ENCODE measurements around the gene RNF115.
"Not testable (repeated sequence)": the region's sequence is repeated elsewhere in the genome, so short reads cannot be mapped to it uniquely, and the experiment has no call there.

Gene RNF115

GRCh38 chr1:145730467-145730866, 93.4 kb downstream of the RNF115 start:
- DNase-seq (ENCODE audit: low read depth) = no peak

DNA sequence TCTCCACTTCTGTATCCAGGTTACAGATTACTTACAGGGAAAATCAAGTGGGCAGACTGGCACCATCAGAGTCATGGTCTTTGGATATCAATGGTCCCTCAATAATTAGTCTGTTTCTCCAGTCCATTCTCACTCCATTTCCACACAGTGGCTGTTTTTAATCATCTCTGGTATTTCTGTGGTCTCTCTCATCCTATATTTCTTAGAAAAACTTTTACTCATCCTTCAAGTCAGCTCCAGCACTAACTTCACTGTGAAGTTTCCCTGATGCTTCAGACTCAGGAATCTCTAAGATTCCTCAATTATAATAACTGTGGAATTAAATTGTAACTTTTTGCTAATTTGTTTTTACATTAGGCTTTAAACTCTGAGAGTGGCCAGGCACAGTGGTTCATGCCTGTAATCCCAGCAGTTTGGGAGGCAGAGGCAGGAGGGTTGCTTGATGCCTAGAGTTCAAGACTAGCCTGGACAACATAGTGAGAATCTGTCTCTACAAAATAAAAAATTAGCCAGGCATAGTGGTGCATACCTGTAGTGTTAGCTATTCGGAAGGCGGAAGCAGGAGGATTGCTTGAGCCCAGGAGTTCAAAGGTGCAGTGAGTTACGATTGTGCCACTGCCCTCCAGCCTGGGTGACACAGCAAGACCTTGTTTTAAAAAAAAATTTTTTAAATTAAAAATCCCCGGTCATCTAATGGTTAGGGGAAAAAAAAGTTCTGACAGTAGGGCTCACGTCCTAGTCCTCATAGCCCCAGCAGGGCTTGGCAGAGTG, 94.0 kb downstream of the RNF115 start:
- no peak for DNase-seq (ENCODE audit: low read depth)

DNA sequence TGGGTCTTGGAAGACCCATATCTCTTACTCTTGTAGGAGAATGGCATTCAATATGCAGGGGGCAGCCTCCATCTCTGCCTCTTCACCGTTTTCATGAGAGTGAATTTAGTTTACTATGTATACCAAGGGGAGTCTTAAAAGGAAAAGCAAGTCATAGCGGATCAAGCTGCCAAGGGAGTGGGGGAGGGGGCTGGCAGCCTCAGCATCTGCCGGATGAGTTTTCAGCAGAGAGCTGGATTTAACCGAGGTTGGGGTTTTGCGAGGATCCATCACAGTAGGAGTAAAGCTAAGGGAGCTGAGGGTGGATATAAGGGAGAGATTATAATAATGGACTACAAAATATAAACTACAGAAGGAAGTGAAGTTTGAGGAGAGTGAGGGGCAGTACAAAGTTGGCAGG, 94.7 kb downstream of the RNF115 start:
- DNase-seq (ENCODE audit: low read depth) = no peak

GRCh38 chr1:145726193-145726592, 97.7 kb downstream of the RNF115 start:
- DNase-seq (ENCODE audit: low read depth) = not testable (repeated sequence)

DNA sequence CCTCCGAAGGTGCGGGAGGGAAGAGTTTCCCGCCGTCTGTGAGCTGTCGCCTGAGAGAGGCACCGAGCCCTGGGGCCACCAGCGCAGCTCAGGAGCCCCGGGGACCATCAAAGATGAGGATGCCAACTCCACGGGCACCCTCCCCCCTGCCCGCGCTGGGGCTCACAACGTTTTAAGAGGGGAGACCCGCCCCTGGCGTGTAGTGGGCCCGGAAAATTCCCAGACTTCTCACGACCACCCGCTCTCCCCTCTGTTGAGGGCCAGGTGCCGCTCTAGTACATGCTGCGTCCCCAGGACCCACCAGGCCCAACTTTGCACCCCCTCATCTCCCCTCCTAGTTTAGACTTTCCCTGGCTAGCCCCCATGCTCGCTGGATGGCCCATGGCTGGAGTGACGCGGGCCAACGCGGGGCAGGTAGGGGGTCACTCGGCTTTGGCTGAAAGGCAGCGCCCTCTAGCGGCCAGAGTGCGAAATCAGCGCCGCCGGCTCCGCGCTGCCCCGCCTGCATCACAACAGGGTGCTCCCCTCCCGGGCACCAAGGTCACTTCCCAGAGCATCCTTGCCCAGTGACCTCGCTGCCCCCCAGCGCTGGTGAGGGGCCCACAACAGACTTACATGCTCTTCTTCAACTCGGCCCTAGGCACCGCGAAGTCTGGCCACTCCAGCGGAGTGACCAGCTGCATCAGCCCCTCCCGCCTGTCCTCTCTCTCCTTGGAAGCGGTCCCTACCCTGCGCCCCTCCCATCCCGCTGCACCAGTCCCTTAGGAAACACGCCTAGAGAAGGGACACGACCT, 102.8 kb downstream of the RNF115 start:
- peak; percentile 57 for DNase-seq (ENCODE audit: low read depth)

- no peak for DNase-seq (ENCODE audit: low read depth)
Observed at GRCh38 chr1:145720556-145720877, 103.4 kb downstream of the RNF115 start.

DNA sequence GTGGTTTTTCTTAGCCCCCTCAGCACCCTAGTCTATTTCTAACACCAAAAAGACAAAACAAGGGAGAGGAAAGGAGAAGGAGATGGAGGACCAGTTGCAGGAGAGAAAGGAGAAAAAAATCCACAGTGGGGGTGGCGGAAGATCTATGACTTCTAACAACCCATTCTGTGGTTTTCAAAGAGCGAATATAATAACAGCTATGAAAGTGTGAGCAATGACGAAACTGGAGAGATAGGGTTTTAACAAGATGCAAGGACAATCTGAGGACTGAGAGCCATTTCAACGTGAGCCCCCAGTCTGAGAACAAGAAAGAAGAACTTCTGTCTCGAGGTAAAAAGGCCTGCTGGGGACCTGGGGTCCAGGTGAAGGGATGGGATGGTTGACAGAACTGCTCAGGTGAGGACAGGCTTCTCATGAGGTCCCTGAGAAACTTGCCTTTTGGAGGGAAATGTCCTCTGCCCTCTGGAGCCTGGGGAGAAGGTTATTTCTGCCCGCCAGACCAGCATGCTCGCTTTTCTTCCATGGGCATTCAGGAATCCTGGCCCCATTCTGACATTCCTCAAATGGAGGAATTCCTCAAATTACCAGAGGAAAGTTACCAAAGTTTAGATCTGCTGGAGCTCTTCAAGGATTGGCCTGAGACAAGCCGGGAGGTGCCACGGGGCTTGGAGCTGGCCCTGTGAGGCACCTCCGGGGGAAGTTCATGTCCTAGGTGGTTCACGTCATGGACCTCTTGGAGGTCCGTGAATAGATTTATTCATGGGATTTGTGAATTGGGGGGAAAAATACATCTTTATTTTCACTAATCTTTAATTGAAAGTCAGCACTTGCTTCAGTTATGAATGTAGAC, 104.4 kb downstream of the RNF115 start, which contains the start of gene CD160:
TSS of gene CD160 (plus strand) at position 270 of the 850 bp plus-strand sequence. CDS start 8,829 bp downstream, outside the sequence.
- DNase-seq (ENCODE audit: low read depth) = no peak

DNA sequence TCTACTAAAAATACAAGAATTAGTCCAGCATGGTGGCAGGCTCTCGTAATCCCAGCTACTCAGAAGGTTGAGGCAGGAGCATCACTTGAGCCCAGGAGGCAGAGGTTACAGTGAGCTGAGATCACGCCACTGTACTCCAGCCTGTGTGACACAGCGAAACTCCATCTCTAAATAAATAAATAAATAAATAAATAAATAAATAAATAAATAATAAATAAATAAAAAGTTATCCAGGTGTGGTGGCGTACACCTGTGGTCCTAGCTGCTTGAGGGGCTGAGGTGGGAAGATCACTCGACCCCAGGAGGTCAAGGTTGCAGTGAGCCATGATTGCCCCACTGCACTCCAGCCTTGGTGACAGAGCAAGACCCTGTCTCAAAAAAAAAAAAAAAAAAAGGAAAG, 105.4 kb downstream of the RNF115 start:
- not testable (repeated sequence) for DNase-seq (ENCODE audit: low read depth)

DNA sequence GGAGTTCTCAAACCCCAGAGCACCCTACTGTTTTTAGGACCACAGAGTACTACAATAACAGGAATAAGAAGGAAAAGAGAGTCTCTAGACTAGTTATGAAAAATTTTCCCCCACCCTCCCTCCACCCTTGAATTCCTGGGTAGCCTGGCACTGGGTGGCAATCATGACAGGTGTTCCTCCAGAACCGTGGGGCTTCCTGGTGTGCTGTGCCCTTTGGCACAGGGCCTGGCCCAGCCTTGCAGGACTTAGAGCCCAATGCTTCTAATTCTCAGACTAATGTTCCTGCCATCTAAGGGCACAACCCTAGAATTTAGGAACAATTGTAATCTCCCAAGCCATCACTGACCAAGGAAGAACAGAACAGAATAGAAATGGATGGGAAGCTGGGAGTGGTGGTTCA, 106.1 kb downstream of the RNF115 start:
- no peak for DNase-seq (ENCODE audit: low read depth)

GRCh38 chr1:145716641-145717345, 107.1 kb downstream of the RNF115 start:
- no peak for DNase-seq (ENCODE audit: low read depth)

GRCh38 chr1:145714524-145715111, 109.3 kb downstream of the RNF115 start:
- no peak for DNase-seq (ENCODE audit: low read depth)

DNA sequence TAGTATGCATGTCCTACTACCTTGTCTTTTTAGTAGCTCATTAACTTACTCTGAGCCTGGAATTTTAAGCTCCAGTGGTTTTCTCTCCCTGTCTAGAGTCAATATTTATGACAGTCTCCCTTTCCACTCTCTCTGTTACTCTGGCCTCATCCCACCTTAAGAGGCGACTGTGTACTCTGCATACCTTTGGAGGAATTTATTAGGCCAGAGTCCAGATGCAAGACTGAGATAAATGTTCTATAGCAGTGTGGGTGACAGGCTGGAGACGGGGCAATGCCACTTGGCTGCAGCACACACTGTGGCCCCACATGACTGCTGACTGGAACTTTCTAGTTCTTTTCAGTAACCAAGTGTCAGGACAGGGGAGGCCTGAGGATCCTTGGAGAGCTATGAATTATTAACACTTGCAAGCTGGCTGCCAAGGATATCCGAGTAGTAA, 112.7 kb downstream of the RNF115 start:
- DNase-seq (ENCODE audit: low read depth) = no peak

- no peak for DNase-seq (ENCODE audit: low read depth)
Observed at GRCh38 chr1:145710291-145711027, 113.4 kb downstream of the RNF115 start.

GRCh38 chr1:145708063-145708462, 115.8 kb downstream of the RNF115 start:
- DNase-seq (ENCODE audit: low read depth) = no peak

GRCh38 chr1:145707183-145707867, 116.6 kb downstream of the RNF115 start, which contains the start of gene PDZK1:
TSS of gene PDZK1 (minus strand) at chr1:145707368. CDS start at chr1:145688021, 19,347 bp downstream.
- DNase-seq (ENCODE audit: low read depth) = no peak

DNA sequence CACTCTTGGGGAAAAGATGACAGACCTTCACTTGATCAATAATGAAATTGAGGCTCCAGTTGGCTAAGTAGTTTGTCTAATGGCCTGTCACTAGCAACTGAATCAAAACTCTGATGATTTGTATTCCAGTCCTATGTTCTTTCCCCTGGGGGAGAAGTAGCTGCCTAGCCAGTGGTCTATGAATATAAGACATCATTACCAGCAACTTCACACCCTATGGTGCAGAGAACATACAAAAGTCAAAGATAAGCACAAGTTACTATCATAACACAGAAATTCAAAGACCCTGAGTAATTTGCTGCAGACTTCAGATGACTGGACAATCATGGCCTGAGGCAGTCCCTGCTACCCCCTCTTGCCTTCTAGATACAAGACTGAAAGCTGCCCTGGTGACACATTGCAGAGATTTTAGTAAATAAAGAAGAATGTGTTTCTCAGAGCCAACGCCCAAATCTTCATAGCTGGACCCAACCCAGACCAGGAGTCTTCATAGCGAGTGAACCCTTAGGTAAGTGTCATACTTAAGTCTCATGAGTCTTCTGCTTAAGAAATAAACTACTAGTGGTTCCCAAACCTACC, 117.7 kb downstream of the RNF115 start:
- no peak for DNase-seq (ENCODE audit: low read depth)

DNA sequence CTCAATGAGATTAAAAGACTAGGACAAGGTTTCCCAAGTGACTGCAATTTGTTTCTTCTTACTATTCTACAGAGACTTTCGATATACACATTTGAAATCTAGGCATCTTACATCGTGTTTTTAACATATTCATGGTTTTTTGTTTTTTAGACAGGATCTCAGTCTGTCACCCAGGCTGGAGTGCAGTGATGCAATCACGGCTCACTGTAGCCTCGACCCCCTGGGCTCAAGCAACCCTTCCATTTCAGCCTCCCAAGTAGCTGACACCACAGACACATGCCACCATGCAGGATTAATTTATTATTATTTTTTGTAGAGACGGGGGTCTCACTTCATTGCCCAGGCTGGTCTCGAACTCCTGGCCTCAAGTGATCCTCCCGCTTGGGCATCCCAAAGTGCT, 118.3 kb downstream of the RNF115 start:
- no peak for DNase-seq (ENCODE audit: low read depth)

GRCh38 chr1:145702826-145703225, 121.1 kb downstream of the RNF115 start:
- DNase-seq (ENCODE audit: low read depth) = no peak

DNA sequence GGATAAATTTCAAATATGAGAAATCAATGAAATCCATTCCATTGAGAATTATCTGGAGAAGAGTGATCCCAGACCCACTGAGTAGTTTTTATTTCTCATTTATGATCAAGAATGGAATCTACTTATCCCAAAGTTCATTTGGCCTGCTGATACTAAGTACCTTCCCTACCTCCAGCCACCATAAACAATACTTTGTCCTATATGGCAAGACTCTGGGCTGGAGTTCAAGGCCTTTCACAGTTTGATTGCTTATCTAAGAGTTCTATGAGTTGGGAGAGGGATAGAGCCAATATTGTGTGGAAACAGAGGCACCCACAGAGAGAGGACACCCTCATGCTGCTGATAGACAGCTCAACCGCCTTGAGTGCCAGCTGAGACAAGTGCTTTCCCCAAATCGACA, 121.8 kb downstream of the RNF115 start:
- no peak for DNase-seq (ENCODE audit: low read depth)

Data from stimulated activated CD8-positive, alpha-beta memory T cell treated with anti-CD3 and anti-CD28 coated beads, Interleukin-12 subunit alpha, Interleukin-12 subunit beta, amount 100 ng/mL, for 1 hour (primary cell).